HEK293 (cell line): Measurements from ENCODE around the gene MAGEB1.

ENCODE experiments used
- CTCF ChIA-PET: fragments of 350-600 bp; formaldehyde crosslinking; extraction: SDS; loops from one replicate; lab custom pipeline; 2021; ENCODE audit warnings: antibody characterized with exemption; lab: Yijun Ruan, JAX
- POLR2A ChIA-PET: fragments of 300-600 bp; formaldehyde crosslinking; extraction: SDS; loops from one replicate; lab custom pipeline; 2020; ENCODE audit warnings: antibody characterized with exemption, inconsistent platforms; lab: Yijun Ruan, JAX
- H3K27ac ChIP-seq: fragments of 200-500 bp; sonication (Bioruptor generic); 2 replicates; pipeline ENCODE4 v1.5.1; 2014; ENCODE audit warnings: low read depth, low read length, control low read depth, inconsistent platforms; ENCODE audit errors: extremely low read depth
- H3K36me3 ChIP-seq, 2 experiments: fragments of 200-500 bp in 1 of 2; sonication (Bioruptor generic) in 1 of 2; 1 replicate in 1 of 2; 2 replicates in 1 of 2; pipeline ENCODE4 v1.5.1; 2014 to 2017; ENCODE audit warnings: inconsistent platforms in 2 of 2, low read length in 2 of 2; ENCODE audit not compliant: control insufficient read depth in 2 of 2, insufficient read depth in 1 of 2
- H3K4me1 ChIP-seq: fragments of 200-500 bp; sonication (Bioruptor generic); 2 replicates; pipeline ENCODE4 v1.5.1; 2014; ENCODE audit warnings: mild to moderate bottlenecking, low read length, inconsistent platforms; ENCODE audit not compliant: control insufficient read depth, insufficient read depth
- H3K4me3 ChIP-seq: 2 replicates; pipeline ENCODE4 v1.5.1; 2011; ENCODE audit warnings: low read depth, mild to moderate bottlenecking, control low read depth, low read length, moderate library complexity
- H3K9me3 ChIP-seq: fragments of 200-500 bp; sonication (Bioruptor generic); 2 replicates; pipeline ENCODE4 v1.5.1; 2014; ENCODE audit warnings: low read depth, low read length, inconsistent platforms; ENCODE audit not compliant: control insufficient read depth, insufficient read depth
- ATF2 ChIP-seq: fragments of 450-650 bp; formaldehyde crosslinking; IDR thresholded peaks from 2 replicates; pipeline ENCODE4 v1.5.1; 2016; ENCODE audit warnings: missing biosample characterization, missing genetic modification characterization, low read depth
- HOXC10 ChIP-seq: sonication (generic); formaldehyde crosslinking; IDR thresholded peaks from 2 replicates; pipeline ENCODE4 v1.8.1; 2023; ENCODE audit warnings: mild to moderate bottlenecking, missing genetic modification reagents
- IKZF3 ChIP-seq: fragments of 450-650 bp; IDR thresholded peaks from 2 replicates; pipeline ENCODE4 v1.5.0; 2018; ENCODE audit warnings: missing biosample characterization, mild to moderate bottlenecking, missing genetic modification characterization, moderate library complexity
- MEIS1 ChIP-seq: sonication (generic); formaldehyde crosslinking; IDR thresholded peaks from 2 replicates; pipeline ENCODE4 v1.8.1; 2022; ENCODE audit warnings: missing genetic modification reagents, mild to moderate bottlenecking, borderline replicate concordance
- OVOL3 ChIP-seq: fragments of 450-650 bp; formaldehyde crosslinking; IDR thresholded peaks from 2 replicates; pipeline ENCODE4 v1.5.1; 2016; ENCODE audit warnings: missing biosample characterization, missing genetic modification characterization
- SP2 ChIP-seq: fragments of 450-650 bp; formaldehyde crosslinking; IDR thresholded peaks from 2 replicates; pipeline ENCODE4 v1.5.1; 2016; ENCODE audit warnings: missing biosample characterization, missing genetic modification characterization
- TCF7L2 ChIP-seq: IDR thresholded peaks from 2 replicates; pipeline ENCODE4 v1.6.1; 2011; ENCODE audit warnings: low read depth, mild to moderate bottlenecking, inconsistent platforms, low read length, moderate library complexity, borderline replicate concordance
- ZBTB26 ChIP-seq: fragments of 450-650 bp; formaldehyde crosslinking; optimal IDR thresholded peaks from 2 replicates; pipeline ENCODE3; 2016; ENCODE audit warnings: missing biosample characterization, mild to moderate bottlenecking, missing genetic modification characterization
- ZIC2 ChIP-seq: fragments of 450-650 bp; formaldehyde crosslinking; IDR thresholded peaks from 2 replicates; pipeline ENCODE4 v1.5.1; 2016; ENCODE audit warnings: missing biosample characterization, missing genetic modification characterization
- ZNF146 ChIP-seq: fragments of 450-650 bp; formaldehyde crosslinking; IDR thresholded peaks from 2 replicates; pipeline ENCODE4 v1.5.1; 2016; ENCODE audit warnings: missing biosample characterization, missing genetic modification characterization
- ZNF24 ChIP-seq: fragments of 450-650 bp; formaldehyde crosslinking; IDR thresholded peaks from 2 replicates; pipeline ENCODE4 v1.5.1; 2016; ENCODE audit warnings: missing biosample characterization, missing genetic modification characterization
- ZNF248 ChIP-seq: fragments of 450-650 bp; formaldehyde crosslinking; IDR thresholded peaks from 2 replicates; pipeline ENCODE4 v1.5.1; 2017; ENCODE audit warnings: missing biosample characterization, missing genetic modification characterization
- ZNF302 ChIP-seq: fragments of 450-650 bp; formaldehyde crosslinking; IDR thresholded peaks from 2 replicates; pipeline ENCODE4 v1.5.1; 2016; ENCODE audit warnings: missing biosample characterization, missing genetic modification characterization, low read depth
- ZNF324 ChIP-seq: fragments of 450-650 bp; formaldehyde crosslinking; IDR thresholded peaks from 2 replicates; pipeline ENCODE4 v1.5.1; 2016; ENCODE audit warnings: missing biosample characterization, missing genetic modification characterization
- ZNF335 ChIP-seq: fragments of 450-650 bp; formaldehyde crosslinking; conservative IDR thresholded peaks from 2 replicates; pipeline ENCODE4 v1.5.1; 2016; ENCODE audit warnings: missing biosample characterization, missing genetic modification characterization
- ZNF341 ChIP-seq: fragments of 450-650 bp; formaldehyde crosslinking; IDR thresholded peaks from 2 replicates; pipeline ENCODE4; 2016; ENCODE audit warnings: low read depth, missing biosample characterization, missing genetic modification characterization
- ZNF354C ChIP-seq: fragments of 450-650 bp; formaldehyde crosslinking; IDR thresholded peaks from 2 replicates; pipeline ENCODE4 v1.5.1; 2016; ENCODE audit warnings: missing biosample characterization, missing genetic modification characterization, low read depth, borderline replicate concordance
- ZNF362 ChIP-seq: fragments of 450-650 bp; formaldehyde crosslinking; IDR thresholded peaks from 2 replicates; pipeline ENCODE4 v1.5.1; 2016; ENCODE audit warnings: missing biosample characterization, missing genetic modification characterization
- ZNF416 ChIP-seq: fragments of 450-650 bp; formaldehyde crosslinking; IDR thresholded peaks from 2 replicates; pipeline ENCODE4 v1.5.1; 2016; ENCODE audit warnings: missing biosample characterization, missing genetic modification characterization
- ZNF423 ChIP-seq: fragments of 450-650 bp; formaldehyde crosslinking; IDR thresholded peaks from 2 replicates; pipeline ENCODE4 v1.5.1; 2016; ENCODE audit warnings: missing biosample characterization, missing genetic modification characterization
- ZNF473 ChIP-seq: fragments of 450-650 bp; formaldehyde crosslinking; IDR thresholded peaks from 2 replicates; pipeline ENCODE4 v1.5.1; 2017; ENCODE audit warnings: missing biosample characterization, missing genetic modification characterization
- ZNF548 ChIP-seq: fragments of 450-650 bp; formaldehyde crosslinking; IDR thresholded peaks from 2 replicates; pipeline ENCODE4 v1.5.1; 2016; ENCODE audit warnings: missing biosample characterization, missing genetic modification characterization
- ZNF654 ChIP-seq: fragments of 450-650 bp; formaldehyde crosslinking; IDR thresholded peaks from 2 replicates; pipeline ENCODE4 v1.5.1; 2016; ENCODE audit warnings: low read depth, missing biosample characterization, missing genetic modification characterization
- ZNF701 ChIP-seq: fragments of 450-650 bp; formaldehyde crosslinking; IDR thresholded peaks from 2 replicates; pipeline ENCODE4 v1.5.1; 2016; ENCODE audit warnings: missing biosample characterization, missing genetic modification characterization
- ZNF704 ChIP-seq: fragments of 450-650 bp; formaldehyde crosslinking; IDR thresholded peaks from 2 replicates; pipeline ENCODE4 v1.5.1; 2016; ENCODE audit warnings: missing biosample characterization, missing genetic modification characterization
- ZNF747 ChIP-seq: fragments of 450-650 bp; formaldehyde crosslinking; IDR thresholded peaks from 2 replicates; pipeline ENCODE4 v1.5.1; 2016; ENCODE audit warnings: missing biosample characterization, missing genetic modification characterization
- ZSCAN18 ChIP-seq: fragments of 450-650 bp; formaldehyde crosslinking; IDR thresholded peaks from 2 replicates; pipeline ENCODE4 v1.5.1; 2016; ENCODE audit warnings: missing biosample characterization, missing genetic modification characterization
- ZSCAN4 ChIP-seq: fragments of 450-650 bp; formaldehyde crosslinking; IDR thresholded peaks from 2 replicates; pipeline ENCODE4 v1.5.1; 2017; ENCODE audit warnings: missing biosample characterization, missing genetic modification characterization

MAGEB1 gene

GRCh38 chrX:30217465-30217864, 29.5 kb upstream of the MAGEB1 start (continued):
- TF ChIP-seq ZNF362 (tag by site-specific recombination): no peak
- no peak for TF ChIP-seq ZNF248
- TF ChIP-seq OVOL3 (tag by site-specific recombination): no peak
- no peak for TF ChIP-seq IKZF3 (tag by site-specific recombination)

- Histone ChIP-seq H3K9me3 (no peaks in the 10 kb centered on the region), H3K27ac (no peak overlapping the region), H3K4me3 (no peak overlapping the region), H3K4me1 (no peaks in the 10 kb centered on the region), H3K36me3 (no peaks in the 10 kb centered on the region)
- ChIA-PET POLR2A (no interaction called here), CTCF (interaction anchor here (0.6 kb wide), 1 partner anchor 78 kb away, joined by 3 read pairs; no protein-coding TSS in a partner anchor)
- TF ChIP-seq ZSCAN18 (tag by site-specific recombination) (no peak), ZNF423 (no peak), SP2 (tag by site-specific recombination) (no peak), ATF2 (tag by site-specific recombination) (no peak), ZNF354C (tag by site-specific recombination) (no peak), ZNF654 (tag by site-specific recombination) (no peak), ZNF324 (tag by site-specific recombination) (no peak), ZNF548 (tag by site-specific recombination) (no peak), IKZF3 (tag by site-specific recombination) (no peak), ZNF473 (no peak), ZNF335 (tag by site-specific recombination) (no peak)
- TF ChIP-seq, all 188 proteins: peak for 0
These were observed 27.6 kb upstream of the MAGEB1 start for GRCh38 chrX:30219372-30219771.

GRCh38 chrX:30220661-30221060, 26.3 kb upstream of the MAGEB1 start:
- Histone ChIP-seq H3K4me1 (no peaks in the 10 kb centered on the region), H3K4me3 (no peak overlapping the region), H3K36me3 (no peaks in the 10 kb centered on the region), H3K9me3 (no peaks in the 10 kb centered on the region), H3K27ac (no peak overlapping the region)
- POLR2A ChIA-PET: no interaction called here
- CTCF ChIA-PET: no interaction called here
- TF ChIP-seq ZIC2 (tag by site-specific recombination) (no peak), ZNF416 (tag by site-specific recombination) (no peak), ZNF701 (tag by site-specific recombination) (no peak), ZNF335 (tag by site-specific recombination) (no peak), ZNF146 (tag by site-specific recombination) (no peak), ZNF24 (tag by site-specific recombination) (no peak), MEIS1 (CRISPR knock-in tag) (no peak), ZSCAN4 (tag by site-specific recombination) (no peak), ZNF747 (tag by site-specific recombination) (no peak), TCF7L2 (no peak), ZNF341 (tag by site-specific recombination) (no peak), ZBTB26 (tag by site-specific recombination) (no peak), HOXC10 (no peak), ZNF302 (no peak), ZNF704 (tag by site-specific recombination) (no peak)
